ENCODE data around the gene HMCN1.

DNA sequence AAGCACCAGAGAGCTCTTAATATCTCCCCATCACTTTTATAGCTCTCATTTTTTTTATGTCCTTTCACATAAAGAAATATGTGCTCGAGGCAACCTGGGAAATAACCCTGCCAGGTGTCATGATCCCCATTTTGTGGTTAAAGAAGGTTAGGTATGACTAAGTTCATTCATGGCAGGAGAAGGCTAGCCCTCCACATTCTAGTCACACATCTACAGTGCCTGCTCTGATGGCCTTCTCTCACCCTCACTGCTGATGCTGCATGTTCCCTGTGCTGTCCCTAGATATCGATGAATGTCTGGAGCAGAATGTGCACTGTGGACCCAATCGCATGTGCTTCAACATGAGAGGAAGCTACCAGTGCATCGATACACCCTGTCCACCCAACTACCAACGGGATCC is 453.4 kb downstream of the HMCN1 start:
- no peak for TF ChIP-seq TCF12 (IDR thresholded peaks at IDR 0.05)
- TF ChIP-seq CTCF (IDR thresholded peaks at IDR 0.05): no peak
